PFSK-1 (cell line): ENCODE data around the gene PMIS2.

Experiments used
- FOXP2 ChIP-seq: optimal IDR thresholded peaks from 2 replicates; pipeline ENCODE3; 2011; ENCODE audit warnings: borderline replicate concordance, control low read depth, inconsistent platforms; ENCODE audit not compliant: insufficient read depth; ENCODE audit errors: extremely low read length, extremely low read depth
- POLR2AphosphoS5 ChIP-seq: IDR thresholded peaks from 2 replicates; pipeline ENCODE4 v1.6.1; 2012; ENCODE audit warnings: low read depth, mild to moderate bottlenecking, control low read depth, low read length, moderate library complexity
- REST ChIP-seq, 2 experiments: IDR thresholded peaks; 2 replicates each; pipeline versions ENCODE4 v1.6.1 to v1.8.0; 2011 to 2012; ENCODE audit warnings: low read depth in 2 of 2, low read length in 2 of 2, control low read depth in 1 of 2, inconsistent platforms in 1 of 2, mild to moderate bottlenecking in 1 of 2, moderate library complexity in 1 of 2; ENCODE audit not compliant: insufficient read depth in 1 of 2
- SIN3A ChIP-seq: IDR thresholded peaks from 2 replicates; pipeline ENCODE4 v1.6.1; 2012; ENCODE audit warnings: mild to moderate bottlenecking, low read length, moderate library complexity, borderline replicate concordance; ENCODE audit not compliant: insufficient read depth
- TAF1 ChIP-seq: IDR thresholded peaks from 2 replicates; pipeline ENCODE4 v1.6.1; 2012; ENCODE audit warnings: low read length, control low read depth, borderline replicate concordance; ENCODE audit not compliant: insufficient read depth

The PMIS2 gene

GRCh38 chr19:35560271-35560670, 25.7 kb upstream of the PMIS2 start:
- TF ChIP-seq REST (IDR thresholded peaks at IDR 0.05; ENCODE audit: insufficient read depth in 1 of 2, low read depth in 2 of 2, low read length in 2 of 2) = no peak
- no peak for TF ChIP-seq FOXP2
- TF ChIP-seq TAF1 = no peak
- no peak for TF ChIP-seq SIN3A
- TF ChIP-seq POLR2AphosphoS5 = no peak

GRCh38 chr19:35560677-35561076, 25.3 kb upstream of the PMIS2 start:
- TF ChIP-seq POLR2AphosphoS5 (no peak), TAF1 (no peak), REST (IDR thresholded peaks at IDR 0.05; ENCODE audit: insufficient read depth in 1 of 2, low read depth in 2 of 2, low read length in 2 of 2) (no peak), FOXP2 (no peak), SIN3A (no peak)

GRCh38 chr19:35561436-35561835, 24.5 kb upstream of the PMIS2 start:
- TF ChIP-seq SIN3A (no peak), TAF1 (no peak), POLR2AphosphoS5 (no peak), REST (IDR thresholded peaks at IDR 0.05; ENCODE audit: insufficient read depth in 1 of 2, low read depth in 2 of 2, low read length in 2 of 2) (no peak), FOXP2 (no peak)

GRCh38 chr19:35562336-35562735, 23.6 kb upstream of the PMIS2 start:
- no peak for TF ChIP-seq REST (IDR thresholded peaks at IDR 0.05; ENCODE audit: insufficient read depth in 1 of 2, low read depth in 2 of 2, low read length in 2 of 2)
- TF ChIP-seq TAF1 = no peak
- no peak for TF ChIP-seq SIN3A

- no peak for TF ChIP-seq POLR2AphosphoS5
- no peak for TF ChIP-seq SIN3A
- TF ChIP-seq FOXP2 = no peak
- no peak for TF ChIP-seq TAF1
- TF ChIP-seq REST (IDR thresholded peaks at IDR 0.05; ENCODE audit: insufficient read depth in 1 of 2, low read depth in 2 of 2, low read length in 2 of 2) = no peak
These were observed 23.2 kb upstream of the PMIS2 start for GRCh38 chr19:35562776-35563175.
